HCT116 (cell line): ENCODE measurements around the gene BARX1. TPM values are rescaled to one million over a fixed set of nuclear protein-coding genes. Genes with fewer than 3 reads are reported as not detected.

ENCODE experiments used
- ATAC-seq: fragments of 200-7000 bp; cut with Tn5 transposase; 2 replicates; pipeline ENCODE4 v1.9.1; 2020; ENCODE audit warnings: mild to moderate bottlenecking, moderate library complexity
- BruUV-seq: library from RNA; stranded (reverse); fragments of 400-500 nt; replicated peaks from 2 replicates; lab custom pipeline; 2021; lab: Mats Ljungman, UMichigan
- CTCF ChIA-PET: fragments of 300-600 bp; sonication (Branson Sonifier 250); formaldehyde crosslinking; loops from one replicate; lab custom pipeline; 2021; ENCODE audit warnings: antibody characterized with exemption; lab: Charles Lee
- POLR2A ChIA-PET: fragments of 300-600, 350-600 bp; sonication (Branson Sonifier 250); formaldehyde crosslinking; loops from one replicate; lab custom pipeline; 2021; ENCODE audit warnings: antibody characterized with exemption; lab: Charles Lee
- RAD21 ChIA-PET, 2 experiments: fragments of 300-600 bp; sonication (Branson Sonifier 250); formaldehyde crosslinking; loops; one replicate each; lab custom pipeline; 2023; ENCODE audit warnings: low total read pairs in 2 of 2; ENCODE audit not compliant: uncharacterized antibody in 2 of 2, unreplicated experiment in 2 of 2, low non-redundant PET in 1 of 2; lab: Charles Lee
- DNase-seq: peaks from one replicate; pipeline ENCODE4 v3.0.0-alpha.2; 2010; ENCODE audit warnings: low read depth, low spot score
- H2AFZ ChIP-seq: fragments of 200-600 bp; shearing (Covaris generic), sonication (generic); 2 replicates; pipeline ENCODE4 v1.6.1; 2017; ENCODE audit warnings: low read depth, mixed run types, mixed read lengths, antibody characterized with exemption, low read length; ENCODE audit not compliant: poor library complexity, severe bottlenecking
- H3K27ac ChIP-seq: 2 replicates; pipeline ENCODE4 v1.5.1; 2012; ENCODE audit warnings: low read depth, low read length
- H3K27me3 ChIP-seq: fragments of 200-600 bp; sonication (generic); 2 replicates; pipeline ENCODE4 v1.6.1; 2016; ENCODE audit warnings: mixed run types, low read length, mixed read lengths; ENCODE audit not compliant: insufficient read depth
- H3K36me3 ChIP-seq, 2 experiments: fragments of 200-500 bp in 1 of 2; fragments of 200-600 bp in 1 of 2; sonication (Bioruptor generic) in 1 of 2; sonication (generic) in 1 of 2; 2 replicates each; pipeline versions ENCODE4 v1.5.1 to v1.6.1; 2014 to 2016; ENCODE audit warnings: low read length in 2 of 2, inconsistent platforms in 1 of 2, mixed read lengths in 1 of 2, mixed run types in 1 of 2; ENCODE audit not compliant: insufficient read depth in 2 of 2, control insufficient read depth in 1 of 2
- H3K4me1 ChIP-seq, 2 experiments: fragments of 200-600 bp in 1 of 2; sonication (generic) in 1 of 2; 2 replicates each; pipeline versions ENCODE4 v1.5.1 to v1.6.1; 2012 to 2017; ENCODE audit warnings: low read length in 2 of 2, inconsistent platforms in 1 of 2, mild to moderate bottlenecking in 1 of 2, mixed read lengths in 1 of 2, mixed run types in 1 of 2, moderate library complexity in 1 of 2; ENCODE audit not compliant: insufficient read depth in 2 of 2, control insufficient read depth in 1 of 2
- H3K4me2 ChIP-seq: fragments of 200-600 bp; sonication (generic); 2 replicates; pipeline ENCODE4 v1.6.1; 2017; ENCODE audit warnings: mixed run types, low read length, mixed read lengths
- H3K4me3 ChIP-seq, 2 experiments: fragments of 200-600 bp in 1 of 2; sonication (generic) in 1 of 2; replicated peaks in 1 of 2; 2 replicates each; pipeline ENCODE4 v1.5.1; 2011 to 2016; ENCODE audit warnings: low read length in 2 of 2, control low read depth in 1 of 2, low read depth in 1 of 2, mild to moderate bottlenecking in 1 of 2, mixed read lengths in 1 of 2, mixed run types in 1 of 2
- H3K79me2 ChIP-seq: fragments of 200-600 bp; sonication (generic); 2 replicates; pipeline ENCODE4 v1.6.1; 2017; ENCODE audit warnings: mild to moderate bottlenecking, mixed run types, low read length, moderate library complexity, mixed read lengths; ENCODE audit not compliant: insufficient read depth
- H3K9ac ChIP-seq: fragments of 200-600 bp; sonication (generic); 2 replicates; pipeline ENCODE4 v1.6.1; 2016; ENCODE audit warnings: low read length, mixed read lengths
- H3K9me2 ChIP-seq: fragments of 200-600 bp; sonication (generic), shearing (Covaris generic); 2 replicates; pipeline ENCODE4 v1.6.1; 2017; ENCODE audit warnings: mixed run types, mild to moderate bottlenecking, moderate library complexity; ENCODE audit not compliant: insufficient read depth
- H3K9me3 ChIP-seq, 2 experiments: fragments of 200-500 bp in 1 of 2; fragments of 200-600 bp in 1 of 2; sonication (Bioruptor generic) in 1 of 2; sonication (generic) in 1 of 2; 2 replicates each; pipeline ENCODE4 v1.6.1; 2014 to 2017; ENCODE audit warnings: low read length in 2 of 2, mixed read lengths in 2 of 2, inconsistent platforms in 1 of 2, low read depth in 1 of 2, mild to moderate bottlenecking in 1 of 2, mixed run types in 1 of 2, moderate library complexity in 1 of 2; ENCODE audit not compliant: control insufficient read depth in 1 of 2, insufficient read depth in 1 of 2
- H4K20me1 ChIP-seq: fragments of 200-600 bp; sonication (generic), shearing (Covaris generic); 2 replicates; pipeline ENCODE4 v1.6.1; 2017; ENCODE audit warnings: mixed run types, mild to moderate bottlenecking, moderate library complexity; ENCODE audit not compliant: insufficient read depth
- ATF3 ChIP-seq: IDR thresholded peaks from 2 replicates; pipeline ENCODE4 v1.6.1; 2012
- CBX3 ChIP-seq: IDR thresholded peaks from 2 replicates; pipeline ENCODE4 v1.6.1; 2012; ENCODE audit warnings: low read depth
- CEBPB ChIP-seq: IDR thresholded peaks from 2 replicates; pipeline ENCODE4 v1.6.1; 2012; ENCODE audit warnings: low read depth
- CTCF ChIP-seq, 3 experiments: fragments of 200-600 bp in 1 of 3; sonication (generic) in 1 of 3; IDR thresholded peaks in 2 of 3; conservative IDR thresholded peaks in 1 of 3; 2 replicates each; pipeline ENCODE4 v1.5.1; 2012 to 2017; ENCODE audit warnings: low read depth in 2 of 3, low read length in 2 of 3, antibody characterized with exemption in 1 of 3, borderline replicate concordance in 1 of 3, control low read depth in 1 of 3, mild to moderate bottlenecking in 1 of 3, mixed read lengths in 1 of 3, mixed run types in 1 of 3, moderate library complexity in 1 of 3; ENCODE audit not compliant: insufficient read depth in 1 of 3
- EGR1 ChIP-seq: IDR thresholded peaks from 2 replicates; pipeline ENCODE4 v1.6.1; 2012; ENCODE audit warnings: low read depth
- EZH2 ChIP-seq: fragments of 200-600 bp; sonication (generic); IDR thresholded peaks from 2 replicates; pipeline ENCODE4 v1.6.1; 2017; ENCODE audit warnings: antibody characterized with exemption, mixed run types
- EZH2phosphoT487 ChIP-seq: fragments of 200-600 bp; IDR thresholded peaks from 2 replicates; pipeline ENCODE4 v1.6.1; 2018; ENCODE audit warnings: antibody characterized with exemption, borderline replicate concordance
- POLR2A ChIP-seq: IDR thresholded peaks from 2 replicates; pipeline ENCODE4 v1.7.0; 2011; ENCODE audit warnings: borderline replicate concordance; ENCODE audit not compliant: insufficient read depth, insufficient read length; ENCODE audit errors: extremely low read depth
- POLR2AphosphoS5 ChIP-seq: IDR thresholded peaks from 2 replicates; pipeline ENCODE4 v1.6.1; 2011; ENCODE audit warnings: mild to moderate bottlenecking, low read depth, low read length, moderate library complexity
- RAD21 ChIP-seq: IDR thresholded peaks from 2 replicates; pipeline ENCODE4 v1.6.1; 2012; ENCODE audit warnings: low read depth, mild to moderate bottlenecking
- SP1 ChIP-seq: IDR thresholded peaks from 2 replicates; pipeline ENCODE4 v1.6.1; 2012; ENCODE audit warnings: low read depth
- TCF7L2 ChIP-seq: IDR thresholded peaks from 2 replicates; pipeline ENCODE4 v1.7.0; 2011; ENCODE audit warnings: borderline replicate concordance, inconsistent platforms; ENCODE audit not compliant: insufficient read depth, insufficient read length; ENCODE audit errors: extremely low read depth
- ZNF274 ChIP-seq: fragments of 200-500 bp; sonication (Bioruptor generic); IDR thresholded peaks from 2 replicates; pipeline ENCODE4 v1.6.1; 2014; ENCODE audit warnings: mild to moderate bottlenecking, low read depth, low read length, inconsistent platforms
- intact Hi-C: fragments of 100-400 bp; cut with micrococcal nuclease; formaldehyde crosslinking; loops from 2 replicates; pipeline ENCODE4 v1.10.0; 2022
- total RNA-seq: library from RNA; stranded (reverse); gene quantifications from one replicate; pipeline ENCODE4 v1.2.1, GENCODE V29; 2021; ENCODE audit not compliant: unreplicated experiment
- TF ChIP-seq, protein P1 (sequence below): IDR thresholded peaks from 2 replicates; pipeline ENCODE4 v1.6.1; 2012; ENCODE audit warnings: low read depth

BARX1 gene
- total RNA-seq, 1 experiment from 2014 or later: not detected

DNA sequence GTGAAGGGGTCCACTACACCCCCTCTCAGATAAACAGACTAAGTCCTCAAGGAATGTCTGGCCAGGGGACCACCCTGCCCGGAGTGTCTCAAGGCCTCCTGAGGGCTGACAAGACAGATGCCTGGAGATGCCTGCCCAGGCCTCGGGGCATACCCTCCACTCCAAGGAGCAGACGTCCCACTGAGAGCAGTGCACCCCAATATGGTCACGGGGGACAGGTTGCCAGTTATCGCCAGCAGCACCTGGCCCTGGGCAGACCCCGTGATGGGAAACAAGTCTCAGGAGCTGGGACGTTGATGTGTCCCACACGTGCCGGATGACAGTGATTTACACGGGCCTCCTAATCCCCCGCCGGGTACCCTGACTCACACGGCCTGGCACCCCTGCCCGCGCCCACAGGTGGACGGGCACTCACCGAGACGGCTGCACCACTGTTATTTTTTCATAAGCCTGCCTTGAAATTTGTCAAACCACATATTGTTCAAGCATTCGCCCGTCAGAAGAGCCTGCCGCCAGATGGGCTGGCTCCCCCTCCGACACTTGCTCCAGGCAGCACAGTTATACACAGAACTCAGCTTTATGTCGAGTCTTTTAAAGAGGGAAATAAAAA lies 43.9 kb downstream of the BARX1 start:
- intact Hi-C loops: no loop called here
- Histone ChIP-seq H2AFZ (no peak overlapping the region), H3K79me2 (no peaks in the 10 kb centered on the region), H3K27me3 (no peaks in the 10 kb centered on the region), H3K4me1 (peaks cover 0 to 4% of the 10 kb centered on the region in 2 experiments; a peak in 1 of 4 replicates), H3K4me2 (no peak overlapping the region), H3K9me2 (no peaks in the 10 kb centered on the region), H3K27ac (no peak overlapping the region), H3K4me3 (no peak overlapping the region), H3K9me3 (no peaks in the 10 kb centered on the region), H3K36me3 (no peaks in the 10 kb centered on the region), H4K20me1 (no peaks in the 10 kb centered on the region), H3K9ac (no peak overlapping the region)
- POLR2A ChIA-PET: no interaction called here
- TF ChIP-seq, protein P1, sequence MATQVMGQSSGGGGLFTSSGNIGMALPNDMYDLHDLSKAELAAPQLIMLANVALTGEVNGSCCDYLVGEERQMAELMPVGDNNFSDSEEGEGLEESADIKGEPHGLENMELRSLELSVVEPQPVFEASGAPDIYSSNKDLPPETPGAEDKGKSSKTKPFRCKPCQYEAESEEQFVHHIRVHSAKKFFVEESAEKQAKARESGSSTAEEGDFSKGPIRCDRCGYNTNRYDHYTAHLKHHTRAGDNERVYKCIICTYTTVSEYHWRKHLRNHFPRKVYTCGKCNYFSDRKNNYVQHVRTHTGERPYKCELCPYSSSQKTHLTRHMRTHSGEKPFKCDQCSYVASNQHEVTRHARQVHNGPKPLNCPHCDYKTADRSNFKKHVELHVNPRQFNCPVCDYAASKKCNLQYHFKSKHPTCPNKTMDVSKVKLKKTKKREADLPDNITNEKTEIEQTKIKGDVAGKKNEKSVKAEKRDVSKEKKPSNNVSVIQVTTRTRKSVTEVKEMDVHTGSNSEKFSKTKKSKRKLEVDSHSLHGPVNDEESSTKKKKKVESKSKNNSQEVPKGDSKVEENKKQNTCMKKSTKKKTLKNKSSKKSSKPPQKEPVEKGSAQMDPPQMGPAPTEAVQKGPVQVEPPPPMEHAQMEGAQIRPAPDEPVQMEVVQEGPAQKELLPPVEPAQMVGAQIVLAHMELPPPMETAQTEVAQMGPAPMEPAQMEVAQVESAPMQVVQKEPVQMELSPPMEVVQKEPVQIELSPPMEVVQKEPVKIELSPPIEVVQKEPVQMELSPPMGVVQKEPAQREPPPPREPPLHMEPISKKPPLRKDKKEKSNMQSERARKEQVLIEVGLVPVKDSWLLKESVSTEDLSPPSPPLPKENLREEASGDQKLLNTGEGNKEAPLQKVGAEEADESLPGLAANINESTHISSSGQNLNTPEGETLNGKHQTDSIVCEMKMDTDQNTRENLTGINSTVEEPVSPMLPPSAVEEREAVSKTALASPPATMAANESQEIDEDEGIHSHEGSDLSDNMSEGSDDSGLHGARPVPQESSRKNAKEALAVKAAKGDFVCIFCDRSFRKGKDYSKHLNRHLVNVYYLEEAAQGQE: no peak
- no peak for TF ChIP-seq EGR1
- TF ChIP-seq SP1: no peak
- TF ChIP-seq TCF7L2: no peak
- DNase-seq (no peak), ATAC-seq (no peak)
- no TSS peak for BruUV-seq
- CTCF ChIA-PET: no interaction called here
- RAD21 ChIA-PET: no interaction called here

- ChIA-PET POLR2A (no interaction called here), RAD21 (no interaction called here), CTCF (no interaction called here)
- Histone ChIP-seq H3K9ac (no peak overlapping the region), H3K4me1 (peaks cover 0 to 4% of the 10 kb centered on the region in 2 experiments; a peak in 1 of 4 replicates), H3K36me3 (no peaks in the 10 kb centered on the region), H2AFZ (no peak overlapping the region), H3K79me2 (no peaks in the 10 kb centered on the region), H3K27me3 (no peaks in the 10 kb centered on the region), H3K9me2 (no peaks in the 10 kb centered on the region), H3K27ac (no peak overlapping the region), H3K9me3 (no peaks in the 10 kb centered on the region), H3K4me3 (no peak overlapping the region), H4K20me1 (no peaks in the 10 kb centered on the region), H3K4me2 (no peak overlapping the region)
- DNase-seq (no peak), ATAC-seq (peak; percentile 60; the same call in 1 of the 2 replicates)
- no TSS peak for BruUV-seq
- intact Hi-C loops: no loop called here
- TF ChIP-seq EZH2phosphoT487 (no peak), CEBPB (no peak), POLR2A (no peak), RAD21 (no peak), CBX3 (no peak), ZNF274 (no peak), ATF3 (no peak), EZH2 (no peak), POLR2AphosphoS5 (no peak), EGR1 (no peak), CTCF (IDR thresholded peaks at IDR 0.05 in 2 of 3, conservative IDR thresholded peaks at IDR 0.05 in 1 of 3; ENCODE audit: borderline replicate concordance in 1 of 3, insufficient read depth in 1 of 3, low read depth in 2 of 3, low read length in 2 of 3) (no peak; a peak in 1 of 6 replicates)
Observed at GRCh38 chr9:93910598-93910997, 44.6 kb downstream of the BARX1 start.
